ENCODE results near the gene TRPV3. TPM values are rescaled to one million over a fixed set of nuclear protein-coding genes. Genes with fewer than 3 reads are reported as not detected.
"Not testable (repeated sequence)": the region's sequence is repeated elsewhere in the genome, so short reads cannot be mapped to it uniquely, and the experiment has no call there.

The TRPV3 gene
- total RNA-seq, 1 donor from 2014 or later: 0.16 TPM

GRCh38 chr17:3514873-3515272 is 42.7 kb downstream of the TRPV3 start:
- no peak overlapping the region for H3K4me3 ChIP-seq (ENCODE audit: insufficient read depth, low read depth, low read length)
- H3K9me3 ChIP-seq (ENCODE audit: insufficient read depth, low read depth, low read length): no peaks in the 10 kb centered on the region
- no peak overlapping the region for H3K27ac ChIP-seq (ENCODE audit: low read depth, low read length)
- H3K36me3 Mint-ChIP-seq (ENCODE audit: low read depth, unreplicated experiment): peaks cover 2% of the 10 kb centered on the region
- H4K20me1 ChIP-seq (ENCODE audit: insufficient read depth, low read length): no peaks in the 10 kb centered on the region
- TF ChIP-seq CTCF (IDR thresholded peaks at IDR 0.05; ENCODE audit: insufficient read depth, low read depth, low read length) (no peak), EZH2 (IDR thresholded peaks at IDR 0.05; ENCODE audit: insufficient read depth, low read length) (no peak)
- H3K27me3 ChIP-seq (ENCODE audit: insufficient read depth, low read length): no peaks in the 10 kb centered on the region
- no peak overlapping the region for H3K4me3 Mint-ChIP-seq (ENCODE audit: unreplicated experiment)
- no peak for FAIRE-seq
- H3K27ac Mint-ChIP-seq (ENCODE audit: unreplicated experiment): no peak overlapping the region
- DNase-seq (ENCODE audit: low read depth): no peak
- no peak overlapping the region for H3K4me2 ChIP-seq (ENCODE audit: low read length)
- no peaks in the 10 kb centered on the region for H3K4me1 ChIP-seq (ENCODE audit: insufficient read depth, low read length)
- H3K79me2 ChIP-seq (ENCODE audit: insufficient read depth, low read length): no peaks in the 10 kb centered on the region
- H3K9me3 Mint-ChIP-seq (ENCODE audit: unreplicated experiment): peaks cover 7% of the 10 kb centered on the region
- H3K27me3 Mint-ChIP-seq (ENCODE audit: low read depth, unreplicated experiment): peaks cover 8% of the 10 kb centered on the region
- no peaks in the 10 kb centered on the region for H3K36me3 ChIP-seq (ENCODE audit: insufficient read depth, low read length)
- no peak overlapping the region for H2AFZ ChIP-seq (ENCODE audit: low read depth, low read length)
- no peak overlapping the region for H3K9ac ChIP-seq (ENCODE audit: low read length)
- peaks cover 12% of the 10 kb centered on the region for H3K4me1 Mint-ChIP-seq (ENCODE audit: low read depth, unreplicated experiment)

GRCh38 chr17:3514167-3514566 is 43.4 kb downstream of the TRPV3 start:
- not testable (repeated sequence) for FAIRE-seq; H2AFZ ChIP-seq (ENCODE audit: low read depth, low read length); H3K4me2 ChIP-seq (ENCODE audit: low read length); H3K27me3 ChIP-seq (ENCODE audit: insufficient read depth, low read length); H3K9me3 Mint-ChIP-seq (ENCODE audit: unreplicated experiment); H3K9me3 ChIP-seq (ENCODE audit: insufficient read depth, low read depth, low read length); H3K4me3 ChIP-seq (ENCODE audit: insufficient read depth, low read depth, low read length); H3K79me2 ChIP-seq (ENCODE audit: insufficient read depth, low read length); H3K27me3 Mint-ChIP-seq (ENCODE audit: low read depth, unreplicated experiment); H3K27ac Mint-ChIP-seq (ENCODE audit: unreplicated experiment); H3K4me3 Mint-ChIP-seq (ENCODE audit: unreplicated experiment); H3K36me3 Mint-ChIP-seq (ENCODE audit: low read depth, unreplicated experiment); H3K4me1 ChIP-seq (ENCODE audit: insufficient read depth, low read length); H4K20me1 ChIP-seq (ENCODE audit: insufficient read depth, low read length); DNase-seq (ENCODE audit: low read depth); H3K36me3 ChIP-seq (ENCODE audit: insufficient read depth, low read length); H3K9ac ChIP-seq (ENCODE audit: low read length); H3K27ac ChIP-seq (ENCODE audit: low read depth, low read length)
- peaks cover 12% of the 10 kb centered on the region for H3K4me1 Mint-ChIP-seq (ENCODE audit: low read depth, unreplicated experiment)

- H3K9me3 ChIP-seq (ENCODE audit: insufficient read depth, low read depth, low read length): no peaks in the 10 kb centered on the region
- H3K4me3 ChIP-seq (ENCODE audit: insufficient read depth, low read depth, low read length): no peak overlapping the region
- no peak overlapping the region for H3K4me3 Mint-ChIP-seq (ENCODE audit: unreplicated experiment)
- peak overlapping the region; percentile 45 for H3K27ac Mint-ChIP-seq (ENCODE audit: unreplicated experiment)
- TF ChIP-seq EZH2 (IDR thresholded peaks at IDR 0.05; ENCODE audit: insufficient read depth, low read length) (no peak), CTCF (IDR thresholded peaks at IDR 0.05; ENCODE audit: insufficient read depth, low read depth, low read length) (no peak)
- no peak for DNase-seq (ENCODE audit: low read depth)
- H3K79me2 ChIP-seq (ENCODE audit: insufficient read depth, low read length): no peaks in the 10 kb centered on the region
- no peak for FAIRE-seq
- H4K20me1 ChIP-seq (ENCODE audit: insufficient read depth, low read length): no peaks in the 10 kb centered on the region
- H2AFZ ChIP-seq (ENCODE audit: low read depth, low read length): no peak overlapping the region
- peaks cover 2% of the 10 kb centered on the region for H3K36me3 Mint-ChIP-seq (ENCODE audit: low read depth, unreplicated experiment)
- H3K4me2 ChIP-seq (ENCODE audit: low read length): peak overlapping the region; percentile 39
- H3K9me3 Mint-ChIP-seq (ENCODE audit: unreplicated experiment): peaks cover 10% of the 10 kb centered on the region
- H3K27ac ChIP-seq (ENCODE audit: low read depth, low read length): no peak overlapping the region
- H3K27me3 ChIP-seq (ENCODE audit: insufficient read depth, low read length): no peaks in the 10 kb centered on the region
- peaks cover 8% of the 10 kb centered on the region for H3K27me3 Mint-ChIP-seq (ENCODE audit: low read depth, unreplicated experiment)
- no peaks in the 10 kb centered on the region for H3K4me1 ChIP-seq (ENCODE audit: insufficient read depth, low read length)
- no peaks in the 10 kb centered on the region for H3K36me3 ChIP-seq (ENCODE audit: insufficient read depth, low read length)
- peaks cover 12% of the 10 kb centered on the region for H3K4me1 Mint-ChIP-seq (ENCODE audit: low read depth, unreplicated experiment)
- H3K9ac ChIP-seq (ENCODE audit: low read length): no peak overlapping the region
Observed at GRCh38 chr17:3513305-3514035, 44.1 kb downstream of the TRPV3 start.

Data from astrocyte (in vitro differentiated cells and primary cell).